ENCODE data around the gene GAS6.

- TF ChIP-seq, protein P1, sequence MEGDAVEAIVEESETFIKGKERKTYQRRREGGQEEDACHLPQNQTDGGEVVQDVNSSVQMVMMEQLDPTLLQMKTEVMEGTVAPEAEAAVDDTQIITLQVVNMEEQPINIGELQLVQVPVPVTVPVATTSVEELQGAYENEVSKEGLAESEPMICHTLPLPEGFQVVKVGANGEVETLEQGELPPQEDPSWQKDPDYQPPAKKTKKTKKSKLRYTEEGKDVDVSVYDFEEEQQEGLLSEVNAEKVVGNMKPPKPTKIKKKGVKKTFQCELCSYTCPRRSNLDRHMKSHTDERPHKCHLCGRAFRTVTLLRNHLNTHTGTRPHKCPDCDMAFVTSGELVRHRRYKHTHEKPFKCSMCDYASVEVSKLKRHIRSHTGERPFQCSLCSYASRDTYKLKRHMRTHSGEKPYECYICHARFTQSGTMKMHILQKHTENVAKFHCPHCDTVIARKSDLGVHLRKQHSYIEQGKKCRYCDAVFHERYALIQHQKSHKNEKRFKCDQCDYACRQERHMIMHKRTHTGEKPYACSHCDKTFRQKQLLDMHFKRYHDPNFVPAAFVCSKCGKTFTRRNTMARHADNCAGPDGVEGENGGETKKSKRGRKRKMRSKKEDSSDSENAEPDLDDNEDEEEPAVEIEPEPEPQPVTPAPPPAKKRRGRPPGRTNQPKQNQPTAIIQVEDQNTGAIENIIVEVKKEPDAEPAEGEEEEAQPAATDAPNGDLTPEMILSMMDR (IDR thresholded peaks at IDR 0.05), result no peak
- TF ChIP-seq POLR2A (IDR thresholded peaks at IDR 0.05), result no peak
These were observed 6.2 kb downstream of the GAS6 start for GRCh38 chr13:113857531-113858195.
